HCT116 (cell line): Measurements from ENCODE around the gene RPL18.
"Not testable (repeated sequence)": the region's sequence is repeated elsewhere in the genome, so short reads cannot be mapped to it uniquely, and the experiment has no call there.

Experiments
- CTCF ChIP-seq, 3 experiments: fragments of 200-600 bp in 1 of 3; sonication (generic) in 1 of 3; IDR thresholded peaks in 2 of 3; conservative IDR thresholded peaks in 1 of 3; 2 replicates each; pipeline ENCODE4 v1.5.1; 2012 to 2017; ENCODE audit warnings: low read depth in 2 of 3, low read length in 2 of 3, antibody characterized with exemption in 1 of 3, borderline replicate concordance in 1 of 3, control low read depth in 1 of 3, mild to moderate bottlenecking in 1 of 3, mixed read lengths in 1 of 3, mixed run types in 1 of 3, moderate library complexity in 1 of 3; ENCODE audit not compliant: insufficient read depth in 1 of 3
- EZH2 ChIP-seq: fragments of 200-600 bp; sonication (generic); IDR thresholded peaks from 2 replicates; pipeline ENCODE4 v1.6.1; 2017; ENCODE audit warnings: antibody characterized with exemption, mixed run types
- EZH2phosphoT487 ChIP-seq: fragments of 200-600 bp; IDR thresholded peaks from 2 replicates; pipeline ENCODE4 v1.6.1; 2018; ENCODE audit warnings: antibody characterized with exemption, borderline replicate concordance
- MAX ChIP-seq: IDR thresholded peaks from 2 replicates; pipeline ENCODE4 v1.6.1; 2012
- POLR2A ChIP-seq: IDR thresholded peaks from 2 replicates; pipeline ENCODE4 v1.7.0; 2011; ENCODE audit warnings: borderline replicate concordance; ENCODE audit not compliant: insufficient read depth, insufficient read length; ENCODE audit errors: extremely low read depth
- POLR2AphosphoS5 ChIP-seq: IDR thresholded peaks from 2 replicates; pipeline ENCODE4 v1.6.1; 2011; ENCODE audit warnings: mild to moderate bottlenecking, low read depth, low read length, moderate library complexity

GRCh38 chr19:48577908-48578307 is 41.1 kb downstream of the RPL18 start:
- TF ChIP-seq EZH2; CTCF (IDR thresholded peaks at IDR 0.05 in 2 of 3, conservative IDR thresholded peaks at IDR 0.05 in 1 of 3; ENCODE audit: borderline replicate concordance in 1 of 3, insufficient read depth in 1 of 3, low read depth in 2 of 3, low read length in 2 of 3); MAX; EZH2phosphoT487; POLR2AphosphoS5; POLR2A: not testable (repeated sequence)
